GM12878 (cell line): ENCODE measurements around the gene UGT1A8.

Experiments used
- JUND ChIP-seq: IDR thresholded peaks from 2 replicates; pipeline ENCODE4 v1.6.1; 2012; ENCODE audit warnings: low read depth, mild to moderate bottlenecking, low read length, improper control_type of control experiment, moderate library complexity
- POLR2AphosphoS5 ChIP-seq: IDR thresholded peaks from 2 replicates; pipeline ENCODE4 v1.6.1; 2011; ENCODE audit warnings: mild to moderate bottlenecking, low read length, inconsistent platforms

GRCh38 chr2:233819884-233820773 is 202.7 kb downstream of the UGT1A8 start:
- TF ChIP-seq POLR2AphosphoS5 (no peak), JUND (no peak)
